Sciatic nerve (tissue), 2 donors: ENCODE measurements around the gene SERTAD3. TPM values are rescaled to one million over a fixed set of nuclear protein-coding genes. Genes with fewer than 3 reads are reported as not detected.
A peak's percentile ranks its signal among the peaks of the same experiment; 100 is the strongest.
"Not testable (repeated sequence)": the region's sequence is repeated elsewhere in the genome, so short reads cannot be mapped to it uniquely, and the experiment has no call there.

Source experiments
- ATAC-seq: fragments of 200-7000 bp; cut with Tn5 transposase; one replicate; pipeline ENCODE4 v1.9.1; 2020; ENCODE audit warnings: mild to moderate bottlenecking, moderate library complexity
- DNase-seq: peaks from one replicate; pipeline ENCODE4 v3.0.0-alpha.2; 2020; ENCODE audit warnings: low spot score
- intact Hi-C: fragments of 100-400 bp; cut with DNase I; formaldehyde crosslinking; loops from one replicate; pipeline ENCODE4 v1.14.2; 2022
- total RNA-seq: library from RNA; stranded (reverse); fragmentation: NEBNext Ultra II Directional; extraction: Animal tissue kit (Norgen Biotek cat#: 25700); gene quantifications from one replicate; pipeline ENCODE4 v1.2.1, GENCODE V29; 2021
- donor health status: DM: no; HTN: no; CAD: no.
- donor health status: DM: no; HTN: no; CAD: no.

The SERTAD3 gene
- total RNA-seq, 1 donor from 2014 or later, result 47.2 TPM

DNA sequence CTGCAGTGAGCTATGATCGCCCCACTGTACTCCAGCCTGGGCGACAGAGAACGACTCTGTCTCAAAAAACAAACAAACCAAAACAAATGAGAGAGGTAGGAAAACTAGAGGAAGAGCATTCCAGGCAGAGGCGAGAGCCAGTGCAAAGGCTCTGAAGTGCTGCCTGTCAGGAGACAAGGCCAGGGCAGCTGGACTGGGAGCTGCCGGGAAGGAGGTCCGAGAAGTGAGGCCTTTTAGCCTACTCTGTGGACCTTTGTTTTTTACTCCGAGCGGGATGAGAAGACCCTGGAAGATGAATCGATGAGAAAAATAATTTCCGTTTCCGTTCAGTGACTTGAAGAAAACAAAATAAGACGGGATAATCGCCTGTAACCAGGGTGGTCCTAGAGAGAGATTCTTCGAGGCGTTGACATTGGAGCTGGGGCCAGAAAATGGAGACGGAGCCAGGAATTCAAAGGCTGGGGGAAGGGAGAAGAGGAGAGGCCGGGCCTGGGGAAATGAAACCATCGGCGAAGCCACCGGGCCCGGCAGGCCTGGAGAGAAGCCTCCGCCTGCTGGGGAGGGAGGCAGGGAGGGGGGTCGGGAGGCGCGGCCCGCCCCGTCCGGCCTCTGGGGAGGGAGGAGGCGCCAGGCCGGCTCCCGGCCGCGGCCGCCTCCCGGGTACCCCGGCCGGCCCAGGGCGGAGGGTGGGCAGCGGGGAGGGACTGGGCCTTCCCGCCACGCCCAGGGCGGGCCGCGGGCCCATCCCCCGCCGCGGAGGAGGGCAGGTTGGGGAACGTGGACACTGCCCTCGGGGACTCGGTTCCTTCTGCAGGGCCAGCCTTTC lies 10.5 kb downstream of the SERTAD3 start:
- peak; percentile 92 for DNase-seq
- intact Hi-C loops, result no loop called here
- peak; percentile 96 for ATAC-seq

DNA sequence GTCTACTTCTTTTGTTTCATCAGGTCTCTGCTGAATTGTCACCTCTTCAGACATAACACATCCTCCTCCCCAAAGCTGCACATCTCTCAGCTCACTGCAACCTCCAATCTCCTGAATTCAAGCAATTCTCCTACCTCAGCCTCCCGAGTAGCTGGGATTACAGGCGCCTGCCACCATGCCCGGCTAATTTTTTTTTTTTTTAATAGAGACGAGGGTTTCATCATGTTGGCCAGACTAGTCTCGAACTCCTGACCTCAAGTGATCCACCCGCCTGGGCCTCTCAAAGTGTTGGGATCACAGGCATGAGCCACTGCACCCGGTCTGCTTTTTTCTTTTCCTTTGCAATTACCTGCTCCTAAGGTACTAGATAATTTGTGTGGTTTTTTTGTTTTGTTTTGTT lies 11.4 kb downstream of the SERTAD3 start:
- intact Hi-C loops, ATAC-seq, DNase-seq: not testable (repeated sequence)

DNA sequence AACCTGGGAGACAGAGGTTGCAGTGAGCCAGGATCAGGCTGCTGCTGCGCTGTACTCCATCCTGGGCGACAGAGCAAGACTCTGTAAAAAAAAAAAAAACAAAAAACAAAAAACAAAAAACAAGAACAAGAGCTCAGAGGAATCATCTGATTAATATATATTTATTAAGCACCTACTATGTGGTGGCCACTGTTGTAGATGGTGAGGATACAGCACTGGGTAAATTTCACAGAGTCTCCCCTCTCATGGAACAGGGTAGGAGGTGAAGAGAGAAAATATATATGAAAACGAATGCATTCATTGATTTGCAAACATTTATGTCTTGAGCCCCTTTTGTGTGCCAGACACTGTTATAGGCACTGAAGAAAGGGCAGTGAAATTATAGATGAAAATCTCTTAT lies 12.4 kb downstream of the SERTAD3 start:
- DNase-seq (no peak), ATAC-seq (no peak)
- intact Hi-C loops, result no loop called here

DNA sequence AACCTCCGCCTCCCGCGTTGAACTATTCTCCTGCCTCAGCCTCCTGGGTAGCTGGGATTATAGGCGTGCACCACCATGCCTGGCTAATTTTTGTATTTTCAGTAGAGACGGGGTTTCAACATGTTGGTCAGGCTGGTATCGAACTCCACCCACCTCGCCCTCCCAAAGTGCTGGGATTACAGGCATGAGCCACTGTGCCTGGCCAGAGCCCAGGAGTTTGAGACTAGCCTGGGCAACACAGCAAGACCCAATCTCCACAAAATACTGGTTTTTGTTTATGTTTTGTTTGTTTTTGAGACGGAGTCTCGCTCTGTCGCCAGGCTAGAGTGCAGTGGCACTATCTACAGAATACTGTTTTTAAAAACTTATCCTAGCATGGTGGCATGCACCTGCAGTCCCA lies 13.9 kb downstream of the SERTAD3 start:
- ATAC-seq, intact Hi-C loops, DNase-seq: not testable (repeated sequence)

DNA sequence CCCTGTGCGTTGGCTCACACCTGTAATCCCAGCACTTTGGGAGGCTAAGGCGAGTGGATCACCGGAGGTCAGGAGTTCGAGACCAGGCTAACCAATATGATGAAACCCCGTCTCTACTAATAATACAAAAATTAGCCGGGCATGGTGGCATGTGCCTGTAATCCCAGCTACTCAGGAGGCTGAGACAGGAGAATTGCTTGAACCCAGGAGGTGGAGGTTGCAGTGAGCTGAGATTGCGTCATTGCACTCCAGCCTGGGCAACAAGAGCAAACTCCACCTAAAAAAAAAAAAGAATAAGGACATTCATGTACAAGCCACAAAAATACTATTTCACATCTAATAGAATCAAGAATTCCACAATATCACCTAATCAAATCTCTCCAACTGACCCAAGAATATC lies 15.9 kb downstream of the SERTAD3 start:
- DNase-seq, intact Hi-C loops, ATAC-seq: not testable (repeated sequence)

DNA sequence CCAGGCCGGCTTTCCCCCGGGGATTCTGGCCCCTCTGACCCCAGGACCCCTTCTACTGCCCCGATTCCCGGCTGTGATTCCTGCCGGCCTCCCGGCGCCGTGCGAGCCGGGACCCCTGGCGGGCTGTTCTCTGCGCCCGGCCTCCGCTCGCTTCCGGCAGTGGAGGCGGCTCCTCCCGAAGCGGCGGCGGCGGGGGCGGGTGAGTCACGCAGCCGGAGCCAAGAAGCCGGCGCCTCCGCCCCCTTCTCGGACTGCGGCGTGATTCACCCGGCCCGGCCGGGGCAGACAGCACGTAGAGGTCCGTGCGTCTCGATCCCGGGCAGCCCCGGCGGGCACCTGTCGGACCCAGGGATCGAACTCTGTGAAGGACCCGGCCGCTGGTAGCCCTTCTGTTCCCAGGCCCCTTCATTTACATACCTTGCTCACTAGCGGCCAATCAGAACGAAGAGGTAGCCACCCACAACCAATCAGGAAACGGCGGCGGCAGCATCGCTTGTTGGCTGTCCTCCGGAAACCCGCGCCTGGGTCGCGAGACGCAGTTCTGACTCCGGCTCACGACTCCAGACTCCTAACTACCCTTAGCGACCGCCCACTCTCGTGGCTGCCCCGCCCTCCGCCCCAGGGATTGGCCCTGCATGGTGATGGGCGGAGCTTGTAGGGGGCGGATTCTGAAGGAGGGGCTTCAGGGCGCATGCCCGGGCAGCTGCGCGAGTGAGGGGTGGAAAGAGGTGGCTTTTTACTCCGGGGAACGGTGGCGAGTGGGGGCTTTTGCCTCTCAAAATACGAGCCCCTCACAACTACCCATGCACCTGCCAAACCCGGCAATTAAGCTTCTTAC lies 18.5 kb downstream of the SERTAD3 start, which contains the start of gene SERTAD1:
Gene SERTAD1 (minus strand): TSS at position 543 of the 838 bp plus-strand sequence. CDS start 2,446 bp downstream, outside the sequence.
- intact Hi-C loops, result no loop called here

DNA sequence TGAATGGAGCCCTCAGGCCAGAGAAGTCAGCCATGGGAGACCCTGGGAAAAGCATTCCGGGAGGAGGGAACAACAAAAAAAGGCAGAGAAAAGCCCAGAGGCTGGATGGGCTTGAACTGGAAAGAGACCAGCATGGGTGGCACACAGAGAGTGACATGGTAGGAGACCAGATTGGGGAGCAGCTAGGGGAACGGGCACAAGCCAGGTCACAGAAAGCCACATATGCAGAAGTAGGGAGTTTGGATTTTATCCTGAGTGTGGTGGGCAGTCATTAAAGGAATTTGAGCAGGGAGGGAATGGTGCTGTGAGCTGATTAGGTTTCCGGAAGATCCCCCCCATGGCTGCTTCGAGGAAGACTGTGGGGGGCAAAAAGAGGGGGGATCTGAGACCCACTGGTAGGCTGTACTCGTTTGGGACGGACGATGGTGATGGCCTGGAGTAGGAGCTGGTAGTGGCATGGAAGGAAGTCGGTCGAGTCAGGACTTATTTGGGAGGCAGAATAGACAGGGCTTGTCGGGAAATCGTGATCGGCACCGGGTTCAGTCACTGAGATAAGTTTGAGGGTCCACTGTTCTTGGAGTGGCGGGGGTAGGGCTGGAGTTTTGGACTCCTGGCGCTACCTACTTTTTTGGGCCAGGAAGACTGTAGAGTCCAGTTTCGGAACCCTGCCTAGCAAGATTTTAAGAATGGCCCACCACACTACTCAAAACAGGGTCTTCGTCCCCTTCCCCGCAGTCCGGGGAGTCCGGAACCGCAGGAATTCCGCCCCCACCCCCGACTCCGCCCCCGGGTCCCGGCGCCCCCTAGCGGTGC lies 19.3 kb downstream of the SERTAD3 start:
- ATAC-seq (peak; percentile 3), DNase-seq (no peak)
- intact Hi-C loops, result no loop called here

More for the DNA sequence above, 18.5 kb downstream of the SERTAD3 start, which contains the start of gene SERTAD1:
- ATAC-seq (peak; percentile 95), DNase-seq (peak; percentile 100)

DNA sequence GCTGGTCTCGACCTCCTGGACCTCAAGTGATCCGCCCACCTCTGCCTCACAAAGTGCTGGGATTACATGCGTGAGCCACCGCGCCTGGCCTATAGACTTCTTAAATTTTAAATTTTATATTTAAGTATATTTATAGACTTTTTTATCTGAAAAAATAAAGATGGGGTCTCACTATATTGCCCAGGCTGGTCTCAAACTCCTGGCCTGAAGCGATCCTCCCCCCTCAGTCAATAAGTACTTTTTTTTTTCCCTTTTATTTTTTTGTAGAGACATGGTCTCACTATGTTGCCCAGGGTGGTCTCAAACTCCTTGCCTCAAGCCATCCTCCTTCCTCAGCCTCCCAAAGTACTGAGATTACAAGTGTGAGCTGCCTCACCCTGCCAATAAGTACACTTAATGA lies 20.2 kb downstream of the SERTAD3 start:
- intact Hi-C loops, result no loop called here

DNA sequence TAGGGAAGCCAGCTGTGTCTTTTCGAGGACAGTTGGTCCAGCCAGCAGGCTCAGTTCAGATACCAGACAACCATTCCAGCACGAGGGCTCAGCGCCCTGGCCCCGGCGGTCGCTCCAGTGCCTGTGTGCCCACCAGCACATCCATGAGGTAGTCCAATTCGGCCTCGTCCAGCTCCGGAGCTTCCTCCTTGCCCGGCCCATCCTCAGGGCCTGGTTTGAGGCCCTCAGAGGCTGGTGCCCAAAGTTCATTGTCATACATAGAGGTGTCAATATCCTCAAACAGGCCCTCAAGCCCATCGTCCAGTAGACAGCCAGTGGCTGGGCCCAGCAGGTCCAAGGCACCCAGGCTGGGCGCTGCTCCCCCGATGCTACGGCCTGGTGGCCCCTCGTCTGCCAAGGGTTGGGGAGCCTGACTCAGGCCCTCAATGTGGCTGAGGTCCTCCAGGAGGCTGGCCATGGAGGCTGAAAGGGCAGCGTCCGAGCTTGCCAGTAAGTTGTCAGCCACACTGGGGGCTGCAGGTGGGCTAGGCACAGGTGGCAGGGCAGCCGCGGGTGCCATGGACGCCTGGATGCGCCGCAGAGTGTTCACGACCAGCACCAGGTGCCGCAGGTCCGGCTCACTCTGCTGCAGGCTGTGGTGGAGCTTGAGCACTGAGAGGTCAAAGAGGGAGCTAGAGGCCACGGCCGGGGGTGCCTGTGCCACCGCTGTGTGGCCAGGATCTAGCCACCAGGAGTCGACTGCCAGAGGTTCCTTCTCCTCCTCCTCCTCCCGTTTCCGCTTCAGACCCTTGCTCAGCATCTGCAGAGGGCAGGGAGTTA lies 21.2 kb downstream of the SERTAD3 start:
- DNase-seq (no peak), ATAC-seq (no peak)
- intact Hi-C loops, result no loop called here

More for the DNA sequence above, 20.2 kb downstream of the SERTAD3 start:
- DNase-seq (no peak), ATAC-seq (no peak)

DNA sequence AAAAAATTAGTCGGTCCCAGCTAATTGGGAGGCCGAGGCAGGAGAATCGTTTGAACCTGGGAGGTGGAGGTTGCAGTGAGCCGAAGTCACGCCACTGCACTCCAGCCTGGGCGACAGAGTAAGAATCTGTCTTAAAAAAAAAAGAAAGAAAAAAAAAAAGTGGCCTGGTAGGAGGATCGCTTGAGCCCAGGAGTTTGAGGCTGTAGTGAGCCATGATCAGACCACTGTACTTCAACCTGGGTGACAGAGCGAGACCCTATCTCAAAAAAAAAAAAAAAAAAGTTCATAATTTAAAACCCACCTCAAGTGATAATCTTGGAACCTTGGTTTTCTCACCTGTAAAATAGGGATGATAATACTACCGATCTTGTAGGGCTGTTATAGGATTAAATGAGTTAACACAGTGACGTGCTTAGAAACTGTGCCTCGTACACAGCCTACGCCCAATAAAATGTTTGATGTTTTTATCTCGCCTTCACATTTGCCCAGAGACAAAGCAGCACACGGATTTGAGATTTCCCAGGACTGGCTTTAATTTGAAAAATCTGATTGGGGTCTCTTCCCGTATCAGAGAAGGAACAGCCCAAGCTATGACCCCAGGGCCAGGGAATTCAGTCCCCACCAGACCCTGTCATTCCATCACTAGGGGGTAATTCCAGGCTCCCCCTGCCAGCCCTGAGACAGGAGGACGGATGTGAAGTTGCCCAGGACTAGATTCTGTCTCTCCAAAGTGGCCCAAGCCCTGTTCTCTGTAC lies 22.0 kb downstream of the SERTAD3 start:
- intact Hi-C loops, result no loop called here
- ATAC-seq, result no peak
- no peak for DNase-seq

DNA sequence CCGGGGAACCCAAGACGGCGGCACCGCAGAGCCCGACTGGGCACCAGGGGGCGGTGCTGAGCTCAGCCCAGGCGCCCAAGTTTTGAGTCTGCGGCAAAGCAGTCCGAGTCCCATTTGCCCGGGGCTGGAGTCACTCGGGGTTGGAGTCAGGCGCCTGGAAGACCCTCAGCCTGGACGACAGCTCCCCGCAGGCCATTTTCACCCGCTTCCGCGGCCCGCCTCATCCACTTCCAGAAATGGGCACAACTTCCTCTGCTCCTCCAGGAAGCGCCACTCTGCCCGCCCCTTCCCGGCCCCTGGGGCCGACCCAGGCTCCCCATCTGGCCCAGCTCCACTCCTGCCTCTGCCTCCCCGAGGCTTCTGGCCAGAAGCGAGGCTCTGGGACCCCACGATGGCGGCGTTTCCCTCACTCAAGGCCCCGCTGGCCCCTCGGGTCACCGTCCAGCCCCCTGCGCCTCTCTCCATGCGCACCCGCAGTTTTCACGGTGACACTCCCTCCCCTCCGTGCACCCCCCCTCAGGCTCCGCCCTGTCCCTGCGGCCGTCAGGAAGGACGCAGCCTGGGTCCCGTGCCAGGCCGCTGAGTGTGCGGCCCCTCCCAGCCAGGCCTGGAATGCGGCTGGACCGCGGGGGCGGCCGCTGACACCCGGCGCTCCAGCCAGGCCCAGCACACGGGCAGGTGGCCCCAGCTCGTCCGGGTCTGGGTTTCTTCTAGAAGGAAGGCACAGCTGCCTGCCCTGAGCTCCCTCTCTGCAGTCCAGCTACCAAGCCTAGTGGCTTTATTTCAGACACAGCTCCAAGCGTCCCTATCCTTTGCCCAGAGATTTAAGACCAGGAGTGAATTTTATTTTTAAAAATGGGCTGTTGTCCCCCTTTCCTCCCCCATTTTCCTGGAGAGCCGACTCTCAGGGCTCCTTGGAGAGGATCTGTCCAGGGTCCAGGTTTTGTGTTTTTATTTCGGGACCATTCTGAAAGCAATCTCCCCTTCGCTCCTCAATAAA lies 23.1 kb downstream of the SERTAD3 start:
- intact Hi-C loops, result no loop called here
- DNase-seq (peak; percentile 95), ATAC-seq (peak; percentile 90)

DNA sequence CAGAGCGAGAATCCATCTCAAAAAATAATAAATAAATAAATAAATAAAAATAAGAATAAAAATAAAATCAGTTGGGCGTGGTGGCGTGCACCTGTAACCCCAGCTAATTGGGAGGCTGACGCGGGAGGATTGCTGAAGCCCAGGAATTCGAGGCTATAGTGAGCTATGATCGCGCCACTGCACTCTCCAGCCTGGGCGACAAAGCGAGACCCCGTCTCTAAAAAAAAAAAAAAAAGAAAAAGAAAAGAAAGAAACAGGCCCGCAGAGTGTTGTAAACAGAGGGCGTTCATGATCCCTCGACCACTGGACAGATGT lies 23.7 kb downstream of the SERTAD3 start:
- intact Hi-C loops, result no loop called here
- ATAC-seq (no peak), DNase-seq (no peak)

DNA sequence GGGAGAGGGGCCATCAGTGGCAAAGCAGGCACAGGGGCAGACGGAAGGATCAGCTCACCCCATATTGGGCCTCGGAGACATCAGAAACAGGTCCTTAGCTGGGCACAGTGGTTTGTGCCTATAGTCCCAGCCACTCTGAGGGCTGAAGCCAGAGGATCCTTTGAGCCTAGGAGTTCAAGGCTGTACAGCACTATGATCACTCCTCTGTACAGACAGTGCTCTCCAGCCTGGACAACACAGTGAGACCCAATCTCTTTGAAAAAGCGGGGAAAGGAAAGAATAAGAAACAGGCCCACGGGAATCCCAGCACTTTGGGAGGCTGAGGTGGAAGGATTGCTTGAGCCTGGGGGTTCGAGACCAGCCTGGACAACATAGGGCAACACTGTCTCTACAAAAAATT lies 24.4 kb downstream of the SERTAD3 start:
- DNase-seq, result no peak
- no peak for ATAC-seq
- intact Hi-C loops, result no loop called here

DNA sequence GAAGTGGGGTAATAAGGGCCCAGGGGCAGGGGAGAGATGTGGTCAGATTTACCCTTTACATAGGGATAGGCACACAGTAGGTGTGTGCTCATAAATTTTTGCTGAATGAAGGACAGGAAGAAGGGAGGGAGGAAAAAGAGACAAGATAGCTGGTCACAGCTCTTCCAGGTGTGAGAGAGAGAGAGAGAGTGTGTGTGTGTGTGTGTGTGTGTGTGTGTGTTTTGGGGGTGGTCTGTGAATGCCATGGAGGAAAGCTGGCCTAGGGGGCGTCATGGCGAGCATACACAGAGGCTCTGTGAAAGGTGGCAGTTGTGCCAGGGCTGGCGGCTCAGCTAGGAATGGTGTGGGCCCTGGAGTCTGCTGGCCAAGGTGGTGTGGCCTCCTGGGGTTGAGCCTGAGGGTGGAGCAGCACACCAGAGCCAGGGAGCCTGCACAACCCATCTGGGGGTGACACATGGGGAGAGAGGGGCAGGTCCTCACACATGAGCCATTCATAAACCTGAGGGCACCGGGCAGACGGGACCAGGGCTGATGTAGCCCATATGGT lies 25.0 kb downstream of the SERTAD3 start:
- intact Hi-C loops, result no loop called here

DNA sequence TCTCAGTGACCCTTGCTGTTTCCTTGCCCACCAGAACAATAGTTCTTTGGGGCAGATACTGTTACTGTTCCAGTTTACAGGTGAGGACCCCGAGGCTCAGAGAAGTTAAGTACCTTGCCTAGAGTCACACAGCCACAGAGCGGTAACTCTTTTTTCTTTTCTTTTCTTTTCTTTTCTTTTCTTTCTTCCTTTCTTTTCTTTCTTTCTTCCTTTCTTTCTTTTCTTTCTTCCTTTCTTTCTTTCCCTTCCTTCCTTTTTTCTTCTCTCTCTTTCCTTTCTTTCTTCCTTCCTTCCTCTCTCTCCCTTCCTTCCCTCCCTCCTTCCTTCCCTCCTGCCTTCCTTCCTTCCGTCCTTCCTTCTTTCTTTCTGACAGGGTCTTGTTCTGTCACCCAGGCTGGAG lies 26.1 kb downstream of the SERTAD3 start:
- no peak for DNase-seq
- ATAC-seq, result no peak
- intact Hi-C loops, result no loop called here

More for the DNA sequence above, 25.0 kb downstream of the SERTAD3 start:
- ATAC-seq (no peak), DNase-seq (no peak)

DNA sequence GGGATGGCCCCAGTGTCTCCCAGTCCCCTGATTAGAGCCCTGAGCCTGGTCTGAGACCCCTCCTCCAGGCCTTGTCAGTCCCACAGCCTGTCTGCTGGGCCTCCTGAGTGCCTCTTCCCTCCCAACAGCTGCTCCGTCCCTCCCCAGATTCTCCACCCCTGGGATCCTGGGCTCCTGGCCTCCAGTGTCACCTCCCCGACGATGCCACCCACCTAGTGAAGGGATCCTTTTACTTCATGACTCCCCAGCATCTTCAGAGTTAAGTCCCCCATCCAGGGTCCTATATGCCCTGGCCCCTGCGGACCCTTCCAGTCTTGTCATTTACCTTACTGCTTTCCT lies 26.5 kb downstream of the SERTAD3 start:
- DNase-seq, result no peak
- ATAC-seq, result no peak
- intact Hi-C loops, result no loop called here
